ENCODE results near the gene REXO1.
A peak's percentile ranks its signal among the peaks of the same experiment; 100 is the strongest.

The REXO1 gene

GRCh38 chr19:1849132-1849474 is 820 bp upstream of the REXO1 start:
- H3K9ac ChIP-seq (ENCODE audit: low read depth in 1 of 2, low read length in 2 of 2) = peak overlapping the region; percentile 80 to 90
- peaks cover 42 to 51% of the 10 kb centered on the region in 2 donors for H3K4me1 ChIP-seq (ENCODE audit: control insufficient read depth in 2 of 2, insufficient read depth in 2 of 2, low read length in 2 of 2)

GRCh38 chr19:1847684-1848398 is 442 bp downstream of the REXO1 start:
- H3K4me1 ChIP-seq (ENCODE audit: control insufficient read depth in 2 of 2, insufficient read depth in 2 of 2, low read length in 2 of 2) = peaks cover 33 to 41% of the 10 kb centered on the region in 2 donors
- H3K27ac ChIP-seq (ENCODE audit: low read depth in 2 of 2, low read length in 2 of 2) = peak overlapping the region; percentile 96 to 97
- H3K9me3 ChIP-seq (ENCODE audit: control insufficient read depth in 2 of 2, low read length in 2 of 2) = no peaks in the 10 kb centered on the region
- peak overlapping the region; percentile 68 to 91 for H3K4me3 ChIP-seq (ENCODE audit: low read length in 2 of 2)
- peak overlapping the region; percentile 80 to 90 for H3K9ac ChIP-seq (ENCODE audit: low read depth in 1 of 2, low read length in 2 of 2)
- peaks cover 0 to 9% of the 10 kb centered on the region in 2 donors for H3K36me3 ChIP-seq (ENCODE audit: control insufficient read depth in 2 of 2, insufficient read depth in 2 of 2, low read length in 2 of 2)
- no peaks in the 10 kb centered on the region for H3K27me3 ChIP-seq (ENCODE audit: control insufficient read depth in 2 of 2, insufficient read depth in 2 of 2, low read length in 2 of 2)

More at GRCh38 chr19:1849132-1849474, 820 bp upstream of the REXO1 start:
- no peaks in the 10 kb centered on the region for H3K9me3 ChIP-seq (ENCODE audit: control insufficient read depth in 2 of 2, low read length in 2 of 2)
- H3K36me3 ChIP-seq (ENCODE audit: control insufficient read depth in 2 of 2, insufficient read depth in 2 of 2, low read length in 2 of 2) = peaks cover 0 to 6% of the 10 kb centered on the region in 2 donors
- peak overlapping the region; percentile 16 to 96 for H3K27ac ChIP-seq (ENCODE audit: low read depth in 2 of 2, low read length in 2 of 2)
- peak overlapping the region; percentile 42 to 68 for H3K4me3 ChIP-seq (ENCODE audit: low read length in 2 of 2)
- H3K27me3 ChIP-seq (ENCODE audit: control insufficient read depth in 2 of 2, insufficient read depth in 2 of 2, low read length in 2 of 2) = no peaks in the 10 kb centered on the region

- Histone ChIP-seq H3K27me3 (ENCODE audit: control insufficient read depth in 2 of 2, insufficient read depth in 2 of 2, low read length in 2 of 2) (no peaks in the 10 kb centered on the region), H3K36me3 (ENCODE audit: control insufficient read depth in 2 of 2, insufficient read depth in 2 of 2, low read length in 2 of 2) (peaks cover 0 to 9% of the 10 kb centered on the region in 2 donors), H3K9ac (ENCODE audit: low read depth in 1 of 2, low read length in 2 of 2) (peak overlapping the region; percentile 80 to 90), H3K27ac (ENCODE audit: low read depth in 2 of 2, low read length in 2 of 2) (peak overlapping the region; percentile 96 to 97), H3K9me3 (ENCODE audit: control insufficient read depth in 2 of 2, low read length in 2 of 2) (no peaks in the 10 kb centered on the region), H3K4me3 (ENCODE audit: low read length in 2 of 2) (peak overlapping the region; percentile 68 to 91), H3K4me1 (ENCODE audit: control insufficient read depth in 2 of 2, insufficient read depth in 2 of 2, low read length in 2 of 2) (peaks cover 30 to 38% of the 10 kb centered on the region in 2 donors)
These were observed 967 bp downstream of the REXO1 start for GRCh38 chr19:1847348-1847683.

- H3K9ac ChIP-seq (ENCODE audit: low read depth in 1 of 2, low read length in 2 of 2) = peak overlapping the region; percentile 58 to 80
These were observed 1.6 kb downstream of the REXO1 start for GRCh38 chr19:1846517-1847204.

GRCh38 chr19:1845642-1846041 is 2.6 kb downstream of the REXO1 start:
- Histone ChIP-seq H3K36me3 (ENCODE audit: control insufficient read depth in 2 of 2, insufficient read depth in 2 of 2, low read length in 2 of 2) (peaks cover 0 to 9% of the 10 kb centered on the region in 2 donors), H3K4me1 (ENCODE audit: control insufficient read depth in 2 of 2, insufficient read depth in 2 of 2, low read length in 2 of 2) (peaks cover 39 to 49% of the 10 kb centered on the region in 2 donors), H3K4me3 (ENCODE audit: low read length in 2 of 2) (no peak overlapping the region), H3K9me3 (ENCODE audit: control insufficient read depth in 2 of 2, low read length in 2 of 2) (no peaks in the 10 kb centered on the region), H3K27me3 (ENCODE audit: control insufficient read depth in 2 of 2, insufficient read depth in 2 of 2, low read length in 2 of 2) (no peaks in the 10 kb centered on the region), H3K27ac (ENCODE audit: low read depth in 2 of 2, low read length in 2 of 2) (no peak overlapping the region), H3K9ac (ENCODE audit: low read depth in 1 of 2, low read length in 2 of 2) (no peak overlapping the region)

More at GRCh38 chr19:1846517-1847204, 1.6 kb downstream of the REXO1 start:
- Histone ChIP-seq H3K4me1 (ENCODE audit: control insufficient read depth in 2 of 2, insufficient read depth in 2 of 2, low read length in 2 of 2) (peaks cover 28 to 39% of the 10 kb centered on the region in 2 donors), H3K4me3 (ENCODE audit: low read length in 2 of 2) (peak overlapping the region; percentile 68 to 91), H3K27me3 (ENCODE audit: control insufficient read depth in 2 of 2, insufficient read depth in 2 of 2, low read length in 2 of 2) (no peaks in the 10 kb centered on the region), H3K9me3 (ENCODE audit: control insufficient read depth in 2 of 2, low read length in 2 of 2) (no peaks in the 10 kb centered on the region), H3K27ac (ENCODE audit: low read depth in 2 of 2, low read length in 2 of 2) (peak overlapping the region in 1 of 2 donors; percentile 96), H3K36me3 (ENCODE audit: control insufficient read depth in 2 of 2, insufficient read depth in 2 of 2, low read length in 2 of 2) (peaks cover 0 to 9% of the 10 kb centered on the region in 2 donors)

GRCh38 chr19:1845125-1845515 is 3.2 kb downstream of the REXO1 start:
- Histone ChIP-seq H3K36me3 (ENCODE audit: control insufficient read depth in 2 of 2, insufficient read depth in 2 of 2, low read length in 2 of 2) (peaks cover 0 to 9% of the 10 kb centered on the region in 2 donors), H3K9ac (ENCODE audit: low read depth in 1 of 2, low read length in 2 of 2) (no peak overlapping the region), H3K9me3 (ENCODE audit: control insufficient read depth in 2 of 2, low read length in 2 of 2) (no peaks in the 10 kb centered on the region), H3K4me3 (ENCODE audit: low read length in 2 of 2) (no peak overlapping the region), H3K27ac (ENCODE audit: low read depth in 2 of 2, low read length in 2 of 2) (no peak overlapping the region), H3K27me3 (ENCODE audit: control insufficient read depth in 2 of 2, insufficient read depth in 2 of 2, low read length in 2 of 2) (no peaks in the 10 kb centered on the region), H3K4me1 (ENCODE audit: control insufficient read depth in 2 of 2, insufficient read depth in 2 of 2, low read length in 2 of 2) (peaks cover 44 to 55% of the 10 kb centered on the region in 2 donors)

- Histone ChIP-seq H3K9ac (ENCODE audit: low read depth in 1 of 2, low read length in 2 of 2) (no peak overlapping the region), H3K27me3 (ENCODE audit: control insufficient read depth in 2 of 2, insufficient read depth in 2 of 2, low read length in 2 of 2) (no peaks in the 10 kb centered on the region), H3K27ac (ENCODE audit: low read depth in 2 of 2, low read length in 2 of 2) (no peak overlapping the region), H3K9me3 (ENCODE audit: control insufficient read depth in 2 of 2, low read length in 2 of 2) (no peaks in the 10 kb centered on the region), H3K4me1 (ENCODE audit: control insufficient read depth in 2 of 2, insufficient read depth in 2 of 2, low read length in 2 of 2) (peaks cover 47 to 60% of the 10 kb centered on the region in 2 donors), H3K36me3 (ENCODE audit: control insufficient read depth in 2 of 2, insufficient read depth in 2 of 2, low read length in 2 of 2) (peaks cover 0 to 9% of the 10 kb centered on the region in 2 donors), H3K4me3 (ENCODE audit: low read length in 2 of 2) (no peak overlapping the region)
These were observed 3.7 kb downstream of the REXO1 start for GRCh38 chr19:1844513-1845124.

GRCh38 chr19:1843646-1844394 is 4.5 kb downstream of the REXO1 start:
- Histone ChIP-seq H3K4me3 (ENCODE audit: low read length in 2 of 2) (no peak overlapping the region), H3K4me1 (ENCODE audit: control insufficient read depth in 2 of 2, insufficient read depth in 2 of 2, low read length in 2 of 2) (peaks cover 51 to 65% of the 10 kb centered on the region in 2 donors), H3K9ac (ENCODE audit: low read depth in 1 of 2, low read length in 2 of 2) (peak overlapping the region in 1 of 2 donors; percentile 11), H3K9me3 (ENCODE audit: control insufficient read depth in 2 of 2, low read length in 2 of 2) (no peaks in the 10 kb centered on the region), H3K36me3 (ENCODE audit: control insufficient read depth in 2 of 2, insufficient read depth in 2 of 2, low read length in 2 of 2) (peaks cover 0 to 9% of the 10 kb centered on the region in 2 donors), H3K27ac (ENCODE audit: low read depth in 2 of 2, low read length in 2 of 2) (no peak overlapping the region), H3K27me3 (ENCODE audit: control insufficient read depth in 2 of 2, insufficient read depth in 2 of 2, low read length in 2 of 2) (no peaks in the 10 kb centered on the region)

GRCh38 chr19:1843116-1843515 is 5.2 kb downstream of the REXO1 start:
- Histone ChIP-seq H3K9ac (ENCODE audit: low read depth in 1 of 2, low read length in 2 of 2) (no peak overlapping the region), H3K4me3 (ENCODE audit: low read length in 2 of 2) (no peak overlapping the region), H3K36me3 (ENCODE audit: control insufficient read depth in 2 of 2, insufficient read depth in 2 of 2, low read length in 2 of 2) (peaks cover 0 to 9% of the 10 kb centered on the region in 2 donors), H3K4me1 (ENCODE audit: control insufficient read depth in 2 of 2, insufficient read depth in 2 of 2, low read length in 2 of 2) (peaks cover 57 to 70% of the 10 kb centered on the region in 2 donors), H3K9me3 (ENCODE audit: control insufficient read depth in 2 of 2, low read length in 2 of 2) (no peaks in the 10 kb centered on the region), H3K27me3 (ENCODE audit: control insufficient read depth in 2 of 2, insufficient read depth in 2 of 2, low read length in 2 of 2) (no peaks in the 10 kb centered on the region), H3K27ac (ENCODE audit: low read depth in 2 of 2, low read length in 2 of 2) (no peak overlapping the region)

Measured in mucosa of rectum (tissue), 2 donors.